HG03439 (cell line): Measurements from ENCODE around the gene DDX17.

ENCODE experiments used
- ATAC-seq: cut with Tn5 transposase; IDR thresholded peaks from one replicate; pipeline ENCODE4 v1.9.1; 2021; ENCODE audit warnings: mild to moderate bottlenecking, moderate library complexity; ENCODE audit not compliant: unreplicated experiment

The DDX17 gene

DNA sequence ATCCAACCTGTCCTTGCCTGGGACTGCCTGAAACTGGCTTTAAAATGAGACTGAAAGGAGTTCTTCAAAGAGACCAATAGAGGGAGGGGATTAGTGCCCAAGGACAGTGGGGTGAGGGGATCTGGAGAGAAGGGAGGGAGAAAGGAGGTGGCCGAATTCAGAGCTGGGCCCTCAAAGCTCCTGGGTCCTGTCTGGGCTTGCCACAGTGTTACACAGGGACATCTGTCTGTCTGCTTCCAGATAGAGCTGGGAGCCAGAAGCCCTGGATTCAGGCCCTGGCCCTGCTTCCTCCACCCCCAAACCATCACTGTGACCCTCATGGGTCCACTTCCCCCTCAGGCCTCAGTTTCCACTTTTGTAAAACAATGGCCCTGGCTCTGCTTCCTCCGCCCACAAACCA lies 54.7 kb downstream of the DDX17 start:
- no peak for ATAC-seq

DNA sequence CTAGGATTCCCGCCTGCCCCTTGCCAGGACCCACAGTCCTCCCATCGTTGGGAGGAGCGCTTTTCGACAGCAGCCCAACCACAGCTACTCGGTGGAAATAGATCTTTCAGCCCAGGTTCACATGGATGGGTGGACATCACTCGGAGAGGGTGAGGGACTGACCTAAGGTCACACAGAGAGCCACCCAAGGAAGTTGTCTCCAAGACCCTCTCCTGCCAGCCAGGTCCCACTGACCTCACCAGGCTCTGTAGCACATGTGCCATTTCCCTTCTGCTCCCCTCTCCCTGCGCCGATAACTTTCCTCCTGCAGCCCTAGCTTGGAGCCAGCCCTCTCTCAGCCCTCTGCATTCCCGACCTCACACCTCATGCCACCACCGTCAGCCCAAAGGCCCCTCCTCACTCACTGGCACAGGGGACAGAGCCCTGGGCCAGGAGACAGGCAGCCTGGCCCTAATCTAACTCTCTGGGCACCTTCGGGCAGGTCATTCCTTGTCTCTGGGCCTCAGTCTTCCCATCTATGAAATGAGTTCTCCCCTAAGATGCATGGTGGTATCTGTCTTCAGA lies 55.8 kb downstream of the DDX17 start:
- ATAC-seq: no peak

DNA sequence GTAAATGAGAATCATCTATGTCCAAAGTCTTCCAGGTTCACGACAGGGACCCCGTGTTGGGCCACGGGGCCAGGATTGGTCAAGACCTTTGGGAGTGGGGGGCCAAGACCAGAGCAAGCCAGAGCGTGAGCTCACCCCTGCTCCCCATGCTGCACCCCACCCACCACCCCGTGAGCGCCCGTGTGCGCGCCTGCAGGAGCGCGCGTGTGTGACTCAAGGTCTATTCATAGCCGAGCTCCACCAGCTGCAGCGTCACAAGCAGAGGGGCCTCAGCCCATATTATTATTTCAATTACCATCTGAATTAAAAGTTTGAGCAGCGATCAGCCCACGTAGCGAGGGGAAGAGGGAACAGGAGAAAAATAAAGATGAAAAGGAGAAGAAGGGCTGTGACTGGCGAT lies 56.3 kb downstream of the DDX17 start:
- ATAC-seq: no peak

DNA sequence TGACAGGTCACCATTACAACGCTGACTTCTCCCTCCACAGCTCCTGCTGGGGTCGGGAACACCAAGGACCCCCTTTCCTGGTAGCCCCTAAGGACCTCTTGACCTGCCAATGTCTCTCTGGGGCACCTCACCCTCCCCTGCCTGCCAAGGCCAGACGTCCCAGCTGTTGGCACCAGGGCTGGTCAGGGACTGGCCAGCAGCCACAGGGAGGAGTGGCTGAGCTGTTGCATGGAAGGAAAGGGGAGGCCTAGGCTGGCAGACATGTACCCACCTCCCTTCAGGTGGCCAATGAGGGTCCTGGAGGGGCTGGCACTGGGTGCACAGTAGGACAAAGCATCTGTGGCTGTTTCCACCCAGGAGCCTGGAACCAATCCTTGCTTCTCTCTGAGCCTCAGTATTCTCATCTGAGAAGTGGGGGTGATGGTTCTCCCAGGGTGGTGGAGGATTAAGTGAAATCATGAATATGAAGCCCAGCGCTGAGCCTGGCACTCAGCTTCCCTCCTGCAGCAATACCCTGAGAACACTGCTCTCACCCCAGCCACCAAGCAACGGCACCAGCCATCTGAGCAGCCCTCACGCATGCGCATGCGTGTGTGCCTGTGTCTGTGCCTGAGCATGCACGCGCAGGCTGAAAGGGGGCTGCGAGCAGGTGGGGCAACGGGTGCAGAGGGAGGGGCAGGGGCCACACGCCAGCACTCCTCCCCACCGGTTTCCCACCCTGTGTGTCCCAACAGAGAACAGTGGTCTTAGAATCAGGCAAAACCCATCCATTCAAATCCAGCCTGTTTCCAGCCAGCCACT lies 57.0 kb downstream of the DDX17 start:
- ATAC-seq: no peak

DNA sequence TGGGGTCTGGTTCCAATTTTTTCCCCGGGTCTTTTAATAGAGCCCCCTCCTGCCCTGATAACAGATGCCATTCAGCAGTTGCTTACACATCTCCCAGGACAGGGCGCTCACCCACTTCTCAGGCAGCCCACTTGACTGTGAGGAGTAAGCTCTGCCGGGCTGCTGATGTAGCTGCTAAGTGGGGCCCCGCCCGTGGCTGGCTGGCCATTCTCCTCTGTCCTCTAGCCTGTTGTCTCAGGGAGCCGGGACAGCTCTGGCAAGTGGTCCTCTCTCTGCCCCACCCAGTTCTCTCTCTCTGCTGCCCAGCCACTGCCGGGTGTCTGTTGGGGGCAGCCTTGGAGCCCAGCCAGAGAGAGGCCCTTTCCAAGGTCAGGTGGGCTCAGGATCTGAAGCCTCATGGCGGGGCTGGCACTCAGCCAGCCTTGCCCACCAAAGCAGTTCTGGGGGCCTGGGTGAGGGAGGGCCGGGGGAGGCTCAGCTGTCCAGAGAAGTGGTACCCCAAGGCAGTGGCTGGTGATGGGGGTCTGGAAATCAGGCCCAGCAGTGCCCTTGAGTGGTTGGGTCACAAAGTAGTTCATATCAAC lies 60.0 kb downstream of the DDX17 start:
- ATAC-seq: no peak

DNA sequence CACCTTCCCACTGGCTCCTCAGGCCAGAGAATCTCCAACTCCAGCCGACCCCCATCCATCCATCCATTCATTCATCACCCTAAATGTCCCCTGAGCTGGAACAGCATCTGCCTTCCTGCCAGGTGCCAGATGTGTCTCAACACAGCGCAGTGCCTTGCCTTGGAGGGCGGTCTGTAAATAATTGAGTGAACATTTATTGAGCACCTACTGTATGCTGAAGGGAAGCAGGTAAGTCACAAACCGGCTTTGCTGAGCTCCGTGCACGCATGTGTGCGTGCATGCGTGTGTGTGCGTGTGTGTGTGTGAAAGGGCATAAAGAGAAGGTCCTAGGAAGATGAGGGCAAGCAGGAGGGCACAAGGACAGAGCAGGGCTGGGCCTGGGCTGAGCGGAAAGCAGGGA lies 61.3 kb downstream of the DDX17 start:
- ATAC-seq: no peak

DNA sequence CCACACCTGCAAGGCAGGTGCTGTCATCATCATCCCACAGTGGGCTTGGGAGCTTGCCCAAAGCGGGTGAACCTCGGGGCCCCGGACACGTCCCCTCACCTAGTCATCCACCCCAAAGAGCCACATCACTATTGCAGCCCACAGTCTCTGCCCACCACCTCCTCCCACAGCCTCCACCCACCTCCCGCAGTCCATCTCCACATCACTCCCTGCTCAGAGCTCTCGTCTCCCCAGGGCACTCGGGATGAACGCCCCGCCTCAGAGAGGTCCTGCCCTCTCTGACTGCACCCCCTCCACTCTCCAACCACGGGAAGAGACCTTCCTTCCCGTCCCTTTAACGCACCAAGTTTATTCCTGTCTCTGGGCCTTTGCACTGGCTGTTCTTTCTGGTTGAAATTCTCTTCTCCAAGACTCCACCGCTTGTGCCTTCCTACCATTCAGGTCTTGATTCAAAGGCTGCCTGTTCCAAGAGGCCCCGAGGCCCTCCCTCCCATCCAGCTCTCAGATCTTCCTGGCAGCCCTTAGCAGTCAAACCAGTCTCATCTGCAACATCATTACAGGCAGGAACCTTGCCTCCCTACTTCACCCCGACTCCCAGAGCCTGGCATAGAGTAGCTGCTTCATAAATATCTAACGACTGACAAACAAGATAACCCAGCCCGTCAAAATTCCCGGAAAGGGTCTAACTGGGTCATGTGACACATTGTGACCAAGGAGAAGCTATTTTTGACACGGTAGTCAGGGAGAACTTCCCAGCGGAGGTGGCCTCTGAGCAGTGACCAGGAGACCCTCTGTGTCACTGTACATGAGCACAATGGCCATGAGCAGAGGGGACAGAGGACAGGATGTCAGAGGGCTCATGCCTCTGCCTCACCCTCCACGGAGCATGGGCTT lies 62.2 kb downstream of the DDX17 start:
- no peak for ATAC-seq

DNA sequence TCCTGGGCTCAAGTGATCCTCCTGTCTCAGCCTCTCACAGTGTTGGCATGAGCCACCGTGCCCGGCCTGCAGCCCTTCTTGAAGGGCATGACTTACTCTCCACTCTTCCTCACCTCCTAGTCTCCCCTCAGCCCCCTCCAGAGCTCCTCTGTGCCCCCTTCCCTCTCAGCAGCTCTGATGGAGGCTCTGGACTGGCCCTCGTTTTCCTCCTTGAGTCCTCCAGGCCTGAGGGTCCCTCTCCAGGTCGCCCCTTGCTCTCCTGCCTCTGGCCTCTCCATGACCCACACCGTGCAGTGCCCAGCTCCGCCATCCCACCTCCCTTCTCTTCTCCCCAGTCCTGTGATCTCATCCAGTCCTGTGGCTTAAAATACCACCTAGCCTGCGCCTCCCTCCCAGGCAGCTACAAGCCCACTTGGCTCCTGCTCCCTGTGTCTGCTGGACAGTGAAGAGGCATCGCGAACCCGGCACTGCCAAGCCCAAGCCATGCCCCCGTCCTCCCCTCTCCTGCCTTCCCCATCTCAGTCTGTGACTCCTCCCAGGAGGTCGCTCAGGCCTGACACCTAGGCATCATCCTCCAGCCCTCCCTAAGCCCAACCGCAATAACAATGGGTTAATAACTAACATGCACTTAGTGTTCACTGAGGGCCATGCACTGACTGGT lies 63.0 kb downstream of the DDX17 start:
- no peak for ATAC-seq

DNA sequence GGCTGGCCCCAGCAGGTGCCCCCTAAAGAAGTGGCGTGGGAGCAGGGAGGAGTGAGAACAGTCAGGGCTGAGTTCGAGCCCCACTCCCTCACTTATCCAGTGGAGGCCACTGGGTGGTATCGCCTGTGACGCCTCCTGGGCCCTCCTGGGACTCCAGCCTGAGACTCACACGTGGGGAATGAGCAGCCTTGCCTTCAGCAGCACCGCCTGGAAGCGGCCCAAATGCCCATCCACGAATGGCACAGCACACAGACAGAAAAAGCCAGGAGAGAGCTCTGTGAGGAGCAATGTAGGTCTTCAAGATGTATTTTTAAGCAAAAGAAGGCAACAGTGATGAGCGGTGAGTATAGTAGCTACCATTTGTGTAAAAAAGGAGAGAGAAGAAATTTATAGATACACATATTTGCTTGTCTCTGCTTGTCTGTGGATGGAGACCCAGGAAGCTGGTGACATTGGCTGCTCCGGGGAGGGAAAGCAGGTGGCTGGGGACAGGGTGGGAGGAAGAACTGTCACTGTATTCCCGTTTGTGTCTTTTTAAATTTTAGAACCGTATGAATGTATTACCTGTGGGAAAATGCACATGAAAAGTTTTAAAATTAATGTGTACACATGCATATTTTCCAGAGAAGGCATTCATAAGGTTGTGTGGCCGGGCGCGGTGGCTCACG lies 64.4 kb downstream of the DDX17 start:
- no peak for ATAC-seq

DNA sequence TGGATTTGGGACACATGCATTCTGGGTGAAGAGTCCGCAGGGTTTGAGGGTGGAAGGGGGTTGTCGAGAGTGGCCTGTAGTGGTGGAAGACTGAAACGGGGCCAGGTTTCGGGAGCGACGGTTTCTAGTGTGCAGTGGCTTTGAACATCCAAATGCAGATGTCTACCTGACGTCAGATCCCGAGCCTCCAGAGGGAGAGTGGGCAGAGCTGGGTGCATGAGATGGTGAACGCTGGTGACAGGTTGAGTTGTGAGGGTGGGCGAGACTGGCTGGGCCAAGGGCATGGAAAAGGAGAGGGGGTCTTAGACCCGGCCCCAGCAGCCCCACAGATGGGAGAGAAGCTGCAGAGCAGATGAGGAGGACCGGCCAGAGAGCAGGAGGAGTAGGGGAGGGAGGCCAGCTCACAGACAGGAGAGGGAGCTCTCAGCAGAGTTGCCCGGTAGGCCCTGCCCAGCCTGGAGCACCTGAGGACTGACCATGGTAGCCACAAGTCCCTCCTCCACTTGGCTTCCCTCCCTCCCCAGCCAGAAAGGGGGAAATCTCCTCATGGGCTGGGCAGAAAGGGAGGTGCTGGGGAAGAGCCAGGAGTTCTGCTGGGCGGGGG lies 65.3 kb downstream of the DDX17 start:
- ATAC-seq: no peak

DNA sequence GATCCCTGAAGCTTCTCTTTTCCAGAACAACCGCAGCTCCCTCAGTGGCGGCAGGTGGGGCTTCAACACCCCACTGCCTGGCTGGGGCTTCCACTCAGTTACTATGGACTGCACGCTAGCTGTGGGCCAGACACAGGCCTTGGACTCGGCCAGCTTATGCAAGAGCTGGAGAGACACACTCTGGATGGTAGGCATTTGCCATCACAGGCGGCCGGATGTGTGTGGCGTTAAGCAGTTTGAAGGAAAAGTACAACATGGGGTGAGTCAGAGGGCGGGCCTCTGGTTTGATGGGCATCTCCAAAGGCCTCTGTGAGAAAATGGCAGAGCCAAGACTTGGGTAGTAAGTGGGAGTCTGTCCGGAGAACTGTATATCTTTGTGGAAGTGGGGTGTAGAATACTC lies 68.7 kb downstream of the DDX17 start:
- no peak for ATAC-seq

DNA sequence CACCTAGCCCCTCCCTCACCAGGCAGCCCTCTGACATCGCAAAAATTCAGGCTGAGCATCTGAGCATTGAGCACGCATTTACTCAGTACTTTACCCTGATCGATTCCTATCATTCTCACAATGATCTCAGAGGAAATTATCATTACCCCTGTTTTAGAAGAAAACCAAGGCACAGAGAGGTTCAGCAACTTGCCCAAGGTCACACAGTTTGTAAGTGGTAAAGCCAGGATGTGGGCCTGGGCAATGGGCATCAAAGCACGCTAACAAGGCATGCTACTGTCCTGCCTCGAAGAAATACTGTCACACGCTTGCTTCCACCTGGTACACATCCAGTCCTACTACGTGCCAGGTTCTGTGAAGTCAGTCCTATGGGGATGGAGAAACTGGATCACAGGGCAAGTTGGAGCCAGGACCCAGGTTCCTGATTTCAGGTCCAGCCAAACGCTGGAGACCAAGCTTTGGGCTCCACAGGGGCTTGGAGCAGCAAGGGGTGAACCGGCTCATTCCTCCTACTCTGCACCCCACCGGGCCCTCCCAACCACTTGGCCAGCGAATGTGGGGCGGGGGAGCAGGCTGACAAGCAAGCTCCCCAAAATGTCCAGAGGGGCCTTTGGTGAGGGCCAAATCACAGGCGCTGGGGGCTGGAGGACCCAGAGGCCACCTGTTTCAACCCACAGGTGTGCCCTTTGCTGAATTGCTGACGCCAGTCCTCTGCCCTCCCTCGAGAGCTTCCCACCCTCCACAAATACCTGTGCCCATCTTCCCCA lies 69.3 kb downstream of the DDX17 start:
- ATAC-seq: no peak

DNA sequence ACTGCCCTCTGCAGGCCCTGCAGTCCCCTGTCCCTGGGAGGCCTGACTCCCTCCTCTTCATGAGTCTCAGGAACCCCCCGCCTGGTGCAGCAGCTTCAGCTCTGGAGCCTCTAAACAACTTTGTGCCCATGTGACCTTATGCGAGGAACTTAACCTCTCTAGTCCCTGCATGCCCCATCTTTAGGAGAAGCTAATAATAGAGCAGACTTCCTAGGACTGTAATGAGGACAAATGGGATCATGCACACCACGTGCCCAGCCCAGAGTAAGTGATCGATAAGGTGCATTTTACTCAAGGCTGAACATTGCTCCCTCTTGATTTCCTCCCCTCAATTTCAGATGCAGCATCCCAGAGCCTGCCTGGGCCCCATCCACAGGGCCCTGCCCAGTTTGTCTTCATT lies 70.1 kb downstream of the DDX17 start:
- no peak for ATAC-seq

DNA sequence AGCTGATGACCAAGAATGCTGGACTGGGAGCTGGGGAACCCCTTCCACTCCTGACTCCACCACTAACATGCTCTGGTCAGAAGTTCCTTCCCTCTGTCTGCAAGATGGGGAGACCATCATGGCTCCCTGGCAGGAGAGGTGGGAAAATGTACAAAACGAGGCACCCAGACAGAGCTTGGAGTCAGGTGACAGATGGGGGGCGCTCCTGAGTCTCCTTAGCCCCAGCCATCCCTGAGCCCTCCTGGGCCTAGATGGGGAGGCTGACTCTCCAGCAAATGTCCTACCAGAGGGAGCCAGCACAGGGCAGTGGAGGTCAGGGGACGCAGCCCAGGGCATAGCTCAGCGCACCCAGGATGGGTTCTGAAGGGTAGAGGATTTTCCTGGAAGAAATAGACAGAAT lies 71.1 kb downstream of the DDX17 start:
- ATAC-seq: no peak

DNA sequence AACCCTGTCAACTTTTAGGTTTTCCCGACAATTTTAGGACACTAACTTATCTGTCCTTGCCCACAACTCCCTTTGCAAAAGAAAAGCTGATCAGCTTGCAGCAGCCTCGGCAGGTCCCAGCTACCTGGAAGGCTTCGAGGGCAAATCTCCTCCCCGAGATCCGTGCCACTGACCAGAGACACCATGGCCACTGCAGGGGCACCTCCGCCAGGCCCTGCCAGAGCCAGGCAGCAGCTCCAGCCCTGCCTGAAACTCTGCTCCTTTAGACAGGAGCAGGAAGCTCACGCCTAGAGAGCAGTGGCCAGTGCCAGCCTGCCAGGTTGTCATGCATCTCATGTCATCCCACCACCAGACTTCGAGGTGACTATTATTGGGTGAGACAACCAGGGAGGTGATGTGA lies 72.2 kb downstream of the DDX17 start:
- no peak for ATAC-seq
